GM19397 (cell line): ENCODE data around the gene MCF2L2.

Experiments
- ATAC-seq: cut with Tn5 transposase; IDR thresholded peaks from one replicate; pipeline ENCODE4 v1.9.1; 2021; ENCODE audit warnings: mild to moderate bottlenecking, moderate library complexity; ENCODE audit not compliant: unreplicated experiment

Gene MCF2L2

GRCh38 chr3:183300996-183301562, 127.3 kb downstream of the MCF2L2 start:
- ATAC-seq = no peak

DNA sequence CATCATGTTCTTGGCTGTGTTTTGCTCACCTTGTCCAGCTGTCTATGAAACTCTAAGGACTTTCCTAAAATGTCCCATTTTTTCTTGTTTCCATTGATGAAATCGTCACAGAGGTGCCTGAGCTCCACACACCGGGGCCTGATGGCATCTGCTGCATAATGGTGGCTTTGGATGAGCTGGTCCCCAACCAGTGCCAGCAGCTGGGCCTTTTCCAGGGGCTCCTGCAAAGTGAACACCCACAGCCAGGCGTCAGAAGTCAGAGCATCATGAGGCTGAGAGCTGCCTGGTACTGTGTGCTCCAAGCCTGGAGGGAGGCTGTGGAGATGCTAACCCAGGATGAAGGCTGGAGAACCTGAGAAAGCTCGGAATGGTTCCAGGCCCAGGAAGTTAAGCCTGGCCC, 128.4 kb downstream of the MCF2L2 start:
- ATAC-seq = no peak

DNA sequence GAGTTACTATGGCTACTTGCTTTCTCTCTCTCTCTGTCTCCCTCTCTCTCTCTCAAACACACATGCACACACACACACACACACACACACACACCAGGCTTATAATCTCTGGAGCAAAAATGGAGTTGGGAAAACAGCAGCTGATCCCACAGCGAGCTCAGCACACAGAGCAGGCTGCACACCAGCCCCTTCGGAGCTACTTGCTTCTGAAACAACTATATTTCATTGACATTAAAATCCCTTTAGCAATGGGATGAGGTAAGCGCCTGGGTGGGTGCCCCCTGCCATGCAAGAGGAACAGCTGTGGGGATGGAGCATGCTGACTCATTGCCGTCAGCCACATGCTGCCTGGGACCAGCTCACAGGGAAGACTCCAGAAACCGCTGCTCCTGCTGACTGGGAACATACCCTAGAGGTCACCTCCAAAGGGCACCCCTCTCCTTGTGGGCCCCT, 129.7 kb downstream of the MCF2L2 start:
- ATAC-seq = no peak

GRCh38 chr3:183296944-183297343, 131.5 kb downstream of the MCF2L2 start:
- ATAC-seq = no peak

DNA sequence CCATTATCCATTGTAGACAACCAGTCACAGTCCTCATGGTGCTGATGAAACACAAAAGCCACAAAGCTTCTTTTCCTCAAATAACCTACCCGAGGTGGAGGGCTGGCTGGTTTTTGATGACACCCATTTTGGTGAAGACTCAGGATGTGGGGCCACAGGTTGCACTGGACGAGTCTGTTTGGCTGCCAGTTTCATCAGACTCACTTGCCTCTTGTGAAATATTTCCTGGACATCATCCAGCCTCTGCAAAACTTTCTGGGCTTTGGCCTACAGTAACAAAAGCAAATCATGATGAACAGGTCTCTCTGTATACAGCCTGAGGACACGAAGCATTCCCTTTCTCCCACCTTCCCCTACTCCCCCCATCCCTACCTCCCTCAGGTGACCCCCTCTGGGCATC, 133.2 kb downstream of the MCF2L2 start:
- ATAC-seq = no peak

- no peak for ATAC-seq
Observed at GRCh38 chr3:183293966-183294365, 134.5 kb downstream of the MCF2L2 start.

GRCh38 chr3:183291497-183292031, 136.9 kb downstream of the MCF2L2 start:
- no peak for ATAC-seq

- ATAC-seq = no peak
Observed at GRCh38 chr3:183290216-183290615, 138.2 kb downstream of the MCF2L2 start.

GRCh38 chr3:183288117-183288516, 140.3 kb downstream of the MCF2L2 start:
- ATAC-seq = no peak

DNA sequence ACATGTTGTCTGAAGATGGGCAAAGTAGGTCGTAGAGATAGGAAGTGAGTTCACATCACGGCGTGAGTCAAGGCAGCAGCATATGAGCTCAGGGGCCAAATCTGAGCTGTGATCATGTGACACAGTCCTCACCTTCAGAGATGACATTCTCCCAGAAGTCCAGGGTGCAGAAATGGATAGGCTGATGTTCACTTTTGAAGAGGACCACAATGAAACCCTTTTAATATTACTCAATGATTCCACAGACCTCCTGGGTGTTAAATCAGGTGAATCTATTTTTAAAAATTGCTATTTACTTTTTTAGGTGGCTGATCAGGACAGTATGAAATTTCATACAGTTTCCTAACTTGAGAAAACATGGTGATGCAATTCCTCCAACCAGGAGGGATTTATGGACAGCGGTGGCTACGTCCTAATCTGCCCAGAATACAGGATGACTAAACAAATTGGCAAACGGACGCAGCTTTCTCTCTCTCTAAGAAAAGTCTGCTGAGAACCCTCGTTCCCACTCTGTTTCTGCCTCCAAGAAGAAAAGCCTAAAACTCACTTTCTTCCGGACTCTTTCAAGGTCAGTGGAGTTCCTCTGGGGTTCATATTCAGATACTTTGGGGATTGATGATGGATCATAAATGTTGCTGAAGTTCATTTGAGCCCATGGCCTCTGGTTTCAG, 141.0 kb downstream of the MCF2L2 start:
- no peak for ATAC-seq

GRCh38 chr3:183285828-183286457, 142.5 kb downstream of the MCF2L2 start:
- ATAC-seq = peak; percentile 99

- ATAC-seq = no peak
Observed at GRCh38 chr3:183285318-183285717, 143.1 kb downstream of the MCF2L2 start.

DNA sequence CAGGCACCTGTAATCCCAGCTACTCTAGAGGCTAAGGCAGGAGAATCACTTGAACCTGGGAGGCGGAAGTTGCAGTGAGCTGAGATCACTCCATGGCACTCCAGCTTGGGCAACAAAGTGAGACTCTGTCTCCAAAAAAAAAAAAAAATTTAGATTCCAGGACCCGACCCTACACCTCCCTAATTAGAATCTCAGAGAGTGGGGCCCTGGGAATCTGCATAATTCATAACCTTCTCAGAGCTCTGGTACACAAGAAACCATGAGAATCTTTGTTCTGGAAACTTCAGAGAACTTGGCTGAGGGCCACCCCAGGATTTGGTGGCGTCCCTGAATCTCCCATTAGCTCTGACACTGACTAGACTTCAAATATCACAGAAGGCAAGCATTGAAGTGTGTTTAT, 143.8 kb downstream of the MCF2L2 start:
- ATAC-seq = no peak

DNA sequence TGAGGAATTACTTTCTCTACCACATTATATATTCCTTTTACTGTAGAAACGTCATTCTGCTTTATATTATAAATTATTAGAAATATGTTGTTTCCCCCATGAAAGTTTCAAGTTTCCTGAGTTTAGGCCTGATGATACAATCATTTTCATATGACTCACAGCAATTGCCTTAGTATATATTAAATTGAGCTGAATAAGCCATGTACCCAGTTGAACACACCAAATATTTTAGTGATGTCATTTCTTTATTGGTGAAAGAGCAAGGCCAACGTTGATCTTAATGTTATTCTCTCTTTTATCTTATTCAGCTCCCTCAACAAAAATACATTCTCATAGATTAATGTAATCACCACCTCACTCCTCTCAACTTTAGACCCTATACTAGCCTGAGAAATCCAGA, 144.5 kb downstream of the MCF2L2 start:
- no peak for ATAC-seq

- no peak for ATAC-seq
Observed at GRCh38 chr3:183281126-183281797, 147.2 kb downstream of the MCF2L2 start.

GRCh38 chr3:183279371-183279770, 149.0 kb downstream of the MCF2L2 start:
- no peak for ATAC-seq

DNA sequence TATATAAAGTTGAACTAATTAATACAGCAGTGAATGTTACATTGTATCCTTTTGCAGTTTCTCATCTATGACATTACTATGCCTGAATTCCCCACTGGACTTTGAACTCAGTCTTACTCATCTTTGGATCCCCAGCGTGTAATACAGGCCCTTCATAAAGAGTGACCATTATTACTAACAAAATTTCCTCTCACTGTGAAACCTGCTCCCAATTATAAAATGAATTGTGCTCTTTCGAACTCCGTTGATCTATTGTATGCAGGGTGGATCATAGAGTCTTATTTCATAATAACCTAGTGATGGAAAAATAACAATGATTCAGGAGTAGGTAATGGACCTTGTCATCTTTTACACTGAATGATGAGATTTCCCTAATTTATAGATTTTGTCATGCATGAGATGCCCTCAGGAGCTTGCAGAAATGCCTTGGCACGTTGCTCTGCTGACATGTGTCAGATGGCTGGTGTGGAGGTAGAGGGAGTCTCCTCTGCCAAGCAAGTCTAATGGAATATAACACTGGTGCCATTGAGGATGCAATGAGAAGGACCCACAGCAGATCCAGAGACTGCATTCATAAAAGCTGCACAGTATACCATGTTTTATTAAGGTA, 149.8 kb downstream of the MCF2L2 start:
- no peak for ATAC-seq

DNA sequence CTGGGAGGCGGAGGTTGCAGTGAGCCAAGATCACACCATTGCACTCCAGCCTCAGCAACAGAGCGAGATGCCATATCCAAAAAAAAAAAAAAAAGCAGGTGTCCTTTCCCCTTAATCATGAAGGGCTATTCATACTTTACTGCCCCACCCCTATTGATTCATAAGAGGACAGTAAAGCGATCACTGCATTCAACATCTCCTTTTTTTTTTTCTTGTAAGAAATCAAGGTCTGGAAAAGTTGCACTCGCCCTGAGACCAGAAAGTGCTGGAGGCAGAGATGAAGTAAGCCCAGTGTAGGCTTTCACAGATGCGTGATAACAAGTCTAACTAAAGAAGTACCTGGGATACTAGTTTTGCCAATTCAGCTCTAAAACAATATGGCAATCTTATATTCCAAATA, 151.2 kb downstream of the MCF2L2 start:
- no peak for ATAC-seq

- no peak for ATAC-seq
Observed at GRCh38 chr3:183275937-183276336, 152.5 kb downstream of the MCF2L2 start.

DNA sequence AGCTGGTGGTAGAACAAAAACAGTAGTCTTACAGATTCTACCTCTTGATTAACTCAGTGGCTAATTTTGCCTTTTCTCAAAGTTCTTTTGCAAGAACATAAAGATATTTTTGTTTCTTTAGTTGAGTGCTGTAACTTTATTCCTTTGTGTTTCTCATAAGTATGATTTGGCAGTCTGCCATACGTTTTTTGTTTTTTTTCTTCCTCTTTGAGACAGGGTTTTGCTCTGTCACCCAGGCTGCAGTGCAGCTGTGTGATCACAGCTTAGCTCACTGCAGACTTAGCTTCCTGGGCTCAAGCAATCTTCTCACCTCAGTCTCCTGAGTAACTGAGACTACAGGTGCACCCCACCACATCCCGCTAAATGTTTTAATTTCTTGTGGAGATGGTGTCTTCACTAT, 153.0 kb downstream of the MCF2L2 start:
- no peak for ATAC-seq

GRCh38 chr3:183274609-183275008, 153.8 kb downstream of the MCF2L2 start:
- ATAC-seq = no peak
